Right lobe of liver (tissue), 4 donors: ENCODE data around the gene RIMKLA.

Experiments used
- POLR2A ChIP-seq: fragments of 450-650 bp; IDR thresholded peaks from one replicate; pipeline ENCODE4 v1.6.1; 2017; ENCODE audit warnings: antibody characterized with exemption, mild to moderate bottlenecking
- TF ChIP-seq, protein P1 (sequence below), 4 donors: fragments of 200-600 bp in 3 of 4; fragments of 450-650 bp in 1 of 4; IDR thresholded peaks; one replicate each; pipeline versions ENCODE4 v1.5.1 to v1.8.0; 2016 to 2022; ENCODE audit warnings: antibody characterized with exemption in 4 of 4, mild to moderate bottlenecking in 2 of 4
- donor health status: DM: no; HTN: no; CAD: no.
- donor health status: DM: no; HTN: no; CAD: no.
- donor health status: DM: no; HTN: yes; CAD: no.

DNA sequence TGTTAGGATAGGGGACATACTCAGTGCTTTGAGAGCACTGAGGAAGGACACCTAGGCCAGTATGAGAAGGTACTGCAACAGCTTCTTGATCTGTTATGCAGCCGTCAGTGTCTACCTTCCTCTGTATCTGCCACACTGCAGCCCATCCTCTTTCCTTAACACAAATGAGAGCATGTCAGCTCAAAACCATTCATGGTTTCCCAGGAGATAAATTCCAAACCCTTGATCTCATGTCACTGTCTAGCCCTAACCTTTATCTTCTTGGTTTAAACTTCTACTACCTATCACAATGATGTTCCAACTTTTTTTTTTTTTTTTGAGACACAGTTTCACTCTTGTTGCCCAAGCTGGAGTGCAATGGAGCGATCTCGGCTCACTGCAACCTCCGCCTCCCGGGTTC lies 73.8 kb downstream of the RIMKLA start:
- TF ChIP-seq, protein P1, sequence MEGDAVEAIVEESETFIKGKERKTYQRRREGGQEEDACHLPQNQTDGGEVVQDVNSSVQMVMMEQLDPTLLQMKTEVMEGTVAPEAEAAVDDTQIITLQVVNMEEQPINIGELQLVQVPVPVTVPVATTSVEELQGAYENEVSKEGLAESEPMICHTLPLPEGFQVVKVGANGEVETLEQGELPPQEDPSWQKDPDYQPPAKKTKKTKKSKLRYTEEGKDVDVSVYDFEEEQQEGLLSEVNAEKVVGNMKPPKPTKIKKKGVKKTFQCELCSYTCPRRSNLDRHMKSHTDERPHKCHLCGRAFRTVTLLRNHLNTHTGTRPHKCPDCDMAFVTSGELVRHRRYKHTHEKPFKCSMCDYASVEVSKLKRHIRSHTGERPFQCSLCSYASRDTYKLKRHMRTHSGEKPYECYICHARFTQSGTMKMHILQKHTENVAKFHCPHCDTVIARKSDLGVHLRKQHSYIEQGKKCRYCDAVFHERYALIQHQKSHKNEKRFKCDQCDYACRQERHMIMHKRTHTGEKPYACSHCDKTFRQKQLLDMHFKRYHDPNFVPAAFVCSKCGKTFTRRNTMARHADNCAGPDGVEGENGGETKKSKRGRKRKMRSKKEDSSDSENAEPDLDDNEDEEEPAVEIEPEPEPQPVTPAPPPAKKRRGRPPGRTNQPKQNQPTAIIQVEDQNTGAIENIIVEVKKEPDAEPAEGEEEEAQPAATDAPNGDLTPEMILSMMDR (IDR thresholded peaks at IDR 0.05) = no peak
- no peak for TF ChIP-seq POLR2A
